Stimulated activated CD4-positive, alpha-beta T cell treated with anti-CD3 and anti-CD28 coated beads, Interleukin-4, amount 100 ng/mL, for 48 hours (primary cell): ENCODE measurements around the gene NCAM2.

ENCODE experiments used
- DNase-seq, 2 donors: peaks; one replicate each; pipeline ENCODE4 v3.0.0-alpha.2; 2020; ENCODE audit warnings: low read depth in 2 of 2

The NCAM2 gene

GRCh38 chr21:21439761-21440160 lies 441.6 kb downstream of the NCAM2 start:
- DNase-seq, result no peak

- DNase-seq, result no peak
These were observed 458.9 kb downstream of the NCAM2 start for GRCh38 chr21:21457077-21457476.

GRCh38 chr21:21458124-21458631 lies 460.0 kb downstream of the NCAM2 start:
- no peak for DNase-seq

- DNase-seq, result no peak
These were observed 462.8 kb downstream of the NCAM2 start for GRCh38 chr21:21460979-21461378.

GRCh38 chr21:21463456-21463855 lies 465.2 kb downstream of the NCAM2 start:
- DNase-seq, result no peak

- no peak for DNase-seq
These were observed 466.5 kb downstream of the NCAM2 start for GRCh38 chr21:21464684-21465083.

- DNase-seq, result no peak
These were observed 468.5 kb downstream of the NCAM2 start for GRCh38 chr21:21466752-21467151.

GRCh38 chr21:21468003-21468402 lies 469.8 kb downstream of the NCAM2 start:
- no peak for DNase-seq

GRCh38 chr21:21481239-21481638 lies 483.0 kb downstream of the NCAM2 start:
- DNase-seq, result no peak

- no peak for DNase-seq
These were observed 510.6 kb downstream of the NCAM2 start for GRCh38 chr21:21508859-21509258.

GRCh38 chr21:21530680-21531079 lies 532.5 kb downstream of the NCAM2 start:
- no peak for DNase-seq

GRCh38 chr21:21547368-21547953 lies 549.3 kb downstream of the NCAM2 start:
- DNase-seq, result no peak

- no peak for DNase-seq
These were observed 561.3 kb downstream of the NCAM2 start for GRCh38 chr21:21559285-21560045.
